GM06990 (cell line): ENCODE results near the gene DLG2.
A peak's percentile ranks its signal among the peaks of the same experiment; 100 is the strongest.
"Not testable (repeated sequence)": the region's sequence is repeated elsewhere in the genome, so short reads cannot be mapped to it uniquely, and the experiment has no call there.

Source experiments
- DNase-seq: peaks from one replicate; pipeline ENCODE4 v3.0.0-alpha.2; 2011; ENCODE audit not compliant: insufficient read length; ENCODE audit errors: extremely low read depth
- H3K27me3 ChIP-seq: replicated peaks from 2 replicates; pipeline ENCODE4 v1.6.0; 2011; ENCODE audit warnings: low read length; ENCODE audit not compliant: control insufficient read depth, insufficient read depth
- H3K36me3 ChIP-seq: 2 replicates; pipeline ENCODE4 v1.5.1; 2011; ENCODE audit warnings: low read length; ENCODE audit not compliant: control insufficient read depth, insufficient read depth
- H3K4me3 ChIP-seq: replicated peaks from 2 replicates; pipeline ENCODE4 v1.5.1; 2011; ENCODE audit warnings: low read depth, mild to moderate bottlenecking, control low read depth, low read length
- TF ChIP-seq, protein P1 (sequence below): IDR thresholded peaks from 2 replicates; pipeline ENCODE4 v1.5.1; 2011; ENCODE audit warnings: low read length, control low read depth, mild to moderate bottlenecking, inconsistent platforms; ENCODE audit not compliant: insufficient read depth, poor library complexity, severe bottlenecking

DLG2 gene

GRCh38 chr11:83454674-83455073, 2172.5 kb downstream of the DLG2 start:
- TF ChIP-seq, protein P1, sequence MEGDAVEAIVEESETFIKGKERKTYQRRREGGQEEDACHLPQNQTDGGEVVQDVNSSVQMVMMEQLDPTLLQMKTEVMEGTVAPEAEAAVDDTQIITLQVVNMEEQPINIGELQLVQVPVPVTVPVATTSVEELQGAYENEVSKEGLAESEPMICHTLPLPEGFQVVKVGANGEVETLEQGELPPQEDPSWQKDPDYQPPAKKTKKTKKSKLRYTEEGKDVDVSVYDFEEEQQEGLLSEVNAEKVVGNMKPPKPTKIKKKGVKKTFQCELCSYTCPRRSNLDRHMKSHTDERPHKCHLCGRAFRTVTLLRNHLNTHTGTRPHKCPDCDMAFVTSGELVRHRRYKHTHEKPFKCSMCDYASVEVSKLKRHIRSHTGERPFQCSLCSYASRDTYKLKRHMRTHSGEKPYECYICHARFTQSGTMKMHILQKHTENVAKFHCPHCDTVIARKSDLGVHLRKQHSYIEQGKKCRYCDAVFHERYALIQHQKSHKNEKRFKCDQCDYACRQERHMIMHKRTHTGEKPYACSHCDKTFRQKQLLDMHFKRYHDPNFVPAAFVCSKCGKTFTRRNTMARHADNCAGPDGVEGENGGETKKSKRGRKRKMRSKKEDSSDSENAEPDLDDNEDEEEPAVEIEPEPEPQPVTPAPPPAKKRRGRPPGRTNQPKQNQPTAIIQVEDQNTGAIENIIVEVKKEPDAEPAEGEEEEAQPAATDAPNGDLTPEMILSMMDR = no peak
- H3K4me3 ChIP-seq = no peak overlapping the region
- H3K27me3 ChIP-seq = no peaks in the 10 kb centered on the region
- DNase-seq = no peak
- H3K36me3 ChIP-seq = no peaks in the 10 kb centered on the region

GRCh38 chr11:83449338-83449913, 2177.7 kb downstream of the DLG2 start:
- H3K27me3 ChIP-seq = no peaks in the 10 kb centered on the region
- no peaks in the 10 kb centered on the region for H3K36me3 ChIP-seq
- no peak overlapping the region for H3K4me3 ChIP-seq
- TF ChIP-seq, protein P1 = no peak
- DNase-seq = peak; percentile 2

DNA sequence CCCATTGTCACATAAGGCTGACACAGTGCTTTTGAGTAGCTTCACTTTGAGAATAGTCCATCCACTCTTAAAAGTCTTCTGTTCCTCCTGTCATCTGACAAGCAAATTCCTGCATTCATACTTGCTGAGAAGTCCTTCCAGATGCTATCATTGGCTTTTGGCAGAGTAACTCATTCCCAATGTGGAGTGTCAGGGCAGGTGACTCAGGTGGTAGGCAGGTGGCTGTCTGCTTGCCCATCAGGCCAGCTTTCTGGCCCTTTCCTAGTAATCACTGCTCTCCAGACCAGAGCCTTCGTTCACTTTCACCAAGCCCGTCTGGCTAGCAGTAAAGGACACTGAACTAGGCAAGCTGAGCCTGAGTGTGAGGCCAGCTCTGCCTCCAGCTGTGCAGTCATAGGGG, 2178.5 kb downstream of the DLG2 start:
- no peaks in the 10 kb centered on the region for H3K27me3 ChIP-seq
- no peak overlapping the region for H3K4me3 ChIP-seq
- TF ChIP-seq, protein P1 = no peak
- no peaks in the 10 kb centered on the region for H3K36me3 ChIP-seq
- no peak for DNase-seq

DNA sequence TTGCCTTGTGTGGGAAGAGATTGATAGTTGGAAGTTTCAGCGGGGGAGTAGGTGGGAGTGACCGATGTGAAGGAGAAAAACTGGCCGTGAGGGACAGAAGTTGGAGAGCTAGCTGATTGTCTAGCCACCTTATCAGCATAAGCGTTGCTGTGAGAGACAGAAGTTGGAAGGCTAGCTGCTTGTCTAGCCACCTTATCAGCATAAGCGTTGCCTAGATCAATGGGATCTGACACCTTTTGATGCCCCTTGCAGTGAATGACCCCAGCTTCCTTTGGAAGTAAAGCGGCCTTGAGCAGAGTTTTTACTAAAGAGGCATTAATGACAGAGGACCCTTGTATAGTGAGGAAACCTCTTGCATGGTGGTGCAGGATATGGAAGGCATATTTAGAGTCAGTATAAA, 2183.3 kb downstream of the DLG2 start:
- not testable (repeated sequence) for H3K36me3 ChIP-seq, H3K4me3 ChIP-seq, DNase-seq, H3K27me3 ChIP-seq

DNA sequence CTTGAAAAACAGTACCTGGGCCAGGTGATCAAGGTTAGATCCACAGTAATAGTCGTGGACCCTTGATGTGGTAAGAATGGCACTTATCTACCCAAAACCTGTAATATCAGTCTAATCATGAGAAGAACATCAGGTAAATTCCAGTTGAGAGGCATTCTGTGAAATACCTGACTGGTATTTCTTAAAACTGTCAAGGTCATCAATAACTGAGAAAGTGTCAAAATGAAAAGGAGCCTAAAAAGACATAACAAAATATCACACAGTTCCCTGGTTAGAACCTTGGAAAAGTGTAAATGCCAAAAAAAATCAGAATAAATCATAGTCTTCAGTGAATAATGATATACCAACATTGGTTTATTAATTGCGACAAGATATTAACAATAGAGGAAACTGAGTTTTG, 2185.5 kb downstream of the DLG2 start:
- no peak overlapping the region for H3K4me3 ChIP-seq
- TF ChIP-seq, protein P1 = no peak
- no peak for DNase-seq
- peaks cover 1% of the 10 kb centered on the region for H3K27me3 ChIP-seq
- no peaks in the 10 kb centered on the region for H3K36me3 ChIP-seq

GRCh38 chr11:83441171-83441570, 2186.0 kb downstream of the DLG2 start:
- TF ChIP-seq, protein P1 = no peak
- Histone ChIP-seq H3K27me3 (peaks cover 1% of the 10 kb centered on the region), H3K4me3 (no peak overlapping the region), H3K36me3 (no peaks in the 10 kb centered on the region)
- DNase-seq = no peak
